ENCODE measurements around the gene COL2A1.

GRCh38 chr12:48041591-48042423 lies 37.5 kb upstream of the COL2A1 start:
- TF ChIP-seq CTCF (IDR thresholded peaks at IDR 0.05) = no peak
- TF ChIP-seq POLR2A (IDR thresholded peaks at IDR 0.05) = no peak
